Activated CD8-positive, alpha-beta T cell treated with anti-CD3 and anti-CD28 coated beads for 36 hours (primary cell): ENCODE measurements around the gene ZBTB7B. TPM values are rescaled to one million over a fixed set of nuclear protein-coding genes. Genes with fewer than 3 reads are reported as not detected.
"Not testable (repeated sequence)": the region's sequence is repeated elsewhere in the genome, so short reads cannot be mapped to it uniquely, and the experiment has no call there.

Source experiments
- ATAC-seq: fragments of 200-7000 bp; cut with Tn5 transposase; one replicate; pipeline ENCODE4 v1.10.0; 2021; ENCODE audit warnings: mild to moderate bottlenecking, moderate library complexity
- CTCF ChIA-PET: fragments of 350-600 bp; sonication (Branson Sonifier 250); formaldehyde crosslinking; loops from one replicate; lab custom pipeline; 2021; ENCODE audit warnings: antibody characterized with exemption; lab: Charles Lee
- POLR2A ChIA-PET: fragments of 350-600 bp; sonication (Branson Sonifier 250); formaldehyde crosslinking; loops from one replicate; lab custom pipeline; 2021; ENCODE audit warnings: antibody characterized with exemption; lab: Charles Lee
- DNase-seq: peaks from one replicate; pipeline ENCODE4 v3.0.0-alpha.2; 2020
- H3K27ac Mint-ChIP-seq: one replicate; pipeline ENCODE4 v1.8.0; 2021; ENCODE audit warnings: mild to moderate bottlenecking, mixed read lengths
- H3K27me3 Mint-ChIP-seq: one replicate; pipeline ENCODE4 v1.8.0; 2021; ENCODE audit warnings: mixed read lengths
- H3K36me3 Mint-ChIP-seq: one replicate; pipeline ENCODE4 v1.8.0; 2021; ENCODE audit warnings: low read depth, mixed read lengths
- H3K4me1 Mint-ChIP-seq: one replicate; pipeline ENCODE4 v1.8.0; 2021; ENCODE audit warnings: low read depth, mixed read lengths
- H3K4me3 Mint-ChIP-seq: one replicate; pipeline ENCODE4 v1.8.0; 2021; ENCODE audit warnings: mild to moderate bottlenecking, moderate library complexity, mixed read lengths
- H3K9me3 Mint-ChIP-seq: one replicate; pipeline ENCODE4 v1.8.0; 2021; ENCODE audit warnings: mixed read lengths
- intact Hi-C: fragments of 100-400 bp; cut with micrococcal nuclease; formaldehyde crosslinking; loops from one replicate; pipeline ENCODE4 v1.10.0; 2022
- total RNA-seq, 2 experiments: library from RNA; stranded (reverse); gene quantifications; one replicate each; pipeline ENCODE4 v1.2.3, GENCODE V29; 2021
- TF ChIP-seq, protein P1 (sequence below): fragments of 200-600 bp; IDR thresholded peaks from one replicate; pipeline ENCODE4 v1.8.0; 2022; ENCODE audit warnings: antibody characterized with exemption, mild to moderate bottlenecking

The ZBTB7B gene
- total RNA-seq, 2 experiments from 2014 or later = 26.3 to 26.5 TPM

DNA sequence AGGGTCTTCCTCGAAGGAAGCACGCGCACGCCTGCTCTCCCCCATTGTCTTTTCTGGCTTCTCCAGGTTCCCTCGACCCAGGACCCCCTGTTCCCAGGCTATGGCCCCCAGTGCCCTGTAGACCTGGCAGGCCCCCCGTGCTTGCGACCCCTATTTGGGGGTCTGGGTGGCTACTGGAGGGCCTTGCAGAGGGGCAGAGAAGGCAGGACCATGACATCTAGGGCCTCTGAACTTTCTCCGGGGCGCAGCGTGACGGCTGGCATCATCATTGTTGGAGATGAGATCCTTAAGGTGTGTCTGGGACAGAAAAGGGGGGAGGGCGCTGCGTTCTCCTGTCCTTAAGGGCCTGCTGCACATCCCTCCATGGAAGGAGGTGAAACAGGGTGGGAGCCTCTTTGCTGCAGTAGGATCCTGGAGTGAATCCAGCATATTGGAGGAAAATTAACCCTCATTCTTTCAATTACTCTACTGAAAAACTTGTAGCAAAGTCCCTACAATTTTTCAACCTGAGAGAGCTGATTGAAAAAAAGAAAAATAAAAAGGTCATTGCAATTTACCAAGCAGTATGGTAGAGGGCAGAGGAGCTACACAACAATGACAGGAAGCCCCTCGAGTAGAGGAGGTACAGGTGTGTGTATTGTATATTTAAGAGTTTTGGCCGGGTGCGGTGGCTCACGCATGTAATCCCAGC, 18.7 kb upstream of the ZBTB7B start:
- no peaks in the 10 kb centered on the region for H3K9me3 Mint-ChIP-seq
- ChIA-PET CTCF (interaction anchor here (0.6 to 13.2 kb wide), 18 partner anchors 8 to 424 kb away, joined by 3 to 108 read pairs (median 6); partner anchors contain the start of genes ADAM15, LENEP and PYGO2), POLR2A (interaction anchor here (0.6 to 4.8 kb wide), 15 partner anchors 11 to 563 kb away, joined by 3 to 85 read pairs (median 5); partner anchors contain the start of genes CKS1B, LENEP, PBXIP1 and PMVK)
- intact Hi-C loops = no loop called here
- no peak for DNase-seq
- H3K27me3 Mint-ChIP-seq = no peaks in the 10 kb centered on the region
- H3K4me1 Mint-ChIP-seq = peaks cover 18% of the 10 kb centered on the region
- TF ChIP-seq, protein P1, sequence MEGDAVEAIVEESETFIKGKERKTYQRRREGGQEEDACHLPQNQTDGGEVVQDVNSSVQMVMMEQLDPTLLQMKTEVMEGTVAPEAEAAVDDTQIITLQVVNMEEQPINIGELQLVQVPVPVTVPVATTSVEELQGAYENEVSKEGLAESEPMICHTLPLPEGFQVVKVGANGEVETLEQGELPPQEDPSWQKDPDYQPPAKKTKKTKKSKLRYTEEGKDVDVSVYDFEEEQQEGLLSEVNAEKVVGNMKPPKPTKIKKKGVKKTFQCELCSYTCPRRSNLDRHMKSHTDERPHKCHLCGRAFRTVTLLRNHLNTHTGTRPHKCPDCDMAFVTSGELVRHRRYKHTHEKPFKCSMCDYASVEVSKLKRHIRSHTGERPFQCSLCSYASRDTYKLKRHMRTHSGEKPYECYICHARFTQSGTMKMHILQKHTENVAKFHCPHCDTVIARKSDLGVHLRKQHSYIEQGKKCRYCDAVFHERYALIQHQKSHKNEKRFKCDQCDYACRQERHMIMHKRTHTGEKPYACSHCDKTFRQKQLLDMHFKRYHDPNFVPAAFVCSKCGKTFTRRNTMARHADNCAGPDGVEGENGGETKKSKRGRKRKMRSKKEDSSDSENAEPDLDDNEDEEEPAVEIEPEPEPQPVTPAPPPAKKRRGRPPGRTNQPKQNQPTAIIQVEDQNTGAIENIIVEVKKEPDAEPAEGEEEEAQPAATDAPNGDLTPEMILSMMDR = no peak
- H3K36me3 Mint-ChIP-seq = peaks cover 33% of the 10 kb centered on the region
- ATAC-seq = no peak
- no peak overlapping the region for H3K27ac Mint-ChIP-seq
- H3K4me3 Mint-ChIP-seq = no peak overlapping the region

DNA sequence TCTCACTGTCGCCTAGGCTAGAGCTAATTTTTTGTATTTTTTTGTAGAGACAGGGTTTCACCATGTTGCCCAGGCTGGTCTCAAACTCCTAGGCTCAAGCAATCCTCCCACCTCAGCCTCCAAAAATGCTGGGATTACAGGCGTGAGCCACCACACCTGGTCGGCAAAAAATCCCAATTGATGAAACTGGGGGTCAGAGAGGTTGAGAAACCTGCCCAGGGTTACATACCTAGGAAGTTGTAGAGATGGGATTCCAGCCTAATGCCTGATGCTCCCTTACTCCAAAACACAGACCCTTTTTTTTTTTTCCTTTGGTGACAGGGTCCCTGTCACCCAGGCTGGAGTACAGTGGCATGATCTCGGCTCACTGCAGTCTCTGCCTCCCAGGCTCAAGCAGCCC, 15.9 kb upstream of the ZBTB7B start:
- H3K27ac Mint-ChIP-seq = not testable (repeated sequence)

DNA sequence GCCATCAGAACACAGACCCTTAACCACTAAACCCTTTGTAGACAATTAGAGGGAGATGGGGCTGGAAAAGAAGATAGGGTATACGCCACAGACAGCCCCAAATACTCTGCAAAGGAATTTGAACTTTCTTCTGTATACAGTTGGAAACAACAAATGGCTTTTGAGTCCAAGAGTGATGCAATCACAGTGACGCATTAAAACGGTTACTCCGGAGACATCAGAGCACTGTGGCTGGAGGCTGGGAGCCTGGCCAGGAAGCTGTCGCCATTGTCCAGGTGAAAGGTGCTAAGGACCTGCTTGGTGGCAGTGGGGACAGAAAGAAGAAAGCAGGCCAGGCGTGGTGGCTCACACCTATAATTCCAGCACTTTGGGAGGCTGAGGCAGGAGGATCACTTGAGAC, 15.3 kb upstream of the ZBTB7B start:
- H3K36me3 Mint-ChIP-seq = peaks cover 27% of the 10 kb centered on the region
- no peaks in the 10 kb centered on the region for H3K9me3 Mint-ChIP-seq
- intact Hi-C loops = no loop called here
- H3K4me3 Mint-ChIP-seq = no peak overlapping the region
- CTCF ChIA-PET = interaction anchor here (1.2 to 13.2 kb wide), 6 partner anchors 11 to 74 kb away, joined by 3 to 108 read pairs (median 6); partner anchors contain the start of gene PYGO2
- DNase-seq (no peak), ATAC-seq (no peak)
- TF ChIP-seq, protein P1 = no peak
- no peaks in the 10 kb centered on the region for H3K27me3 Mint-ChIP-seq
- peaks cover 19% of the 10 kb centered on the region for H3K4me1 Mint-ChIP-seq
- H3K27ac Mint-ChIP-seq = no peak overlapping the region
- POLR2A ChIA-PET = interaction anchor here (0.7 to 2.3 kb wide), 5 partner anchors 8 to 61 kb away, joined by 3 to 9 read pairs (median 4); partner anchors contain the start of gene CKS1B

More for the DNA sequence above, 15.9 kb upstream of the ZBTB7B start:
- POLR2A ChIA-PET = interaction anchor here (2.0 to 2.3 kb wide), 2 partner anchors 12 to 13 kb away, joined by 8 to 9 read pairs; partner anchors contain the start of gene CKS1B
- ATAC-seq, H3K4me3 Mint-ChIP-seq, H3K27me3 Mint-ChIP-seq, DNase-seq, H3K9me3 Mint-ChIP-seq, intact Hi-C loops: not testable (repeated sequence)
- Mint-ChIP-seq H3K36me3 (peaks cover 28% of the 10 kb centered on the region), H3K4me1 (peaks cover 19% of the 10 kb centered on the region)
- CTCF ChIA-PET = interaction anchor here (2.1 to 13.2 kb wide), 3 partner anchors 11 to 30 kb away, joined by 7 to 108 read pairs (median 16); partner anchors contain the start of gene PYGO2

DNA sequence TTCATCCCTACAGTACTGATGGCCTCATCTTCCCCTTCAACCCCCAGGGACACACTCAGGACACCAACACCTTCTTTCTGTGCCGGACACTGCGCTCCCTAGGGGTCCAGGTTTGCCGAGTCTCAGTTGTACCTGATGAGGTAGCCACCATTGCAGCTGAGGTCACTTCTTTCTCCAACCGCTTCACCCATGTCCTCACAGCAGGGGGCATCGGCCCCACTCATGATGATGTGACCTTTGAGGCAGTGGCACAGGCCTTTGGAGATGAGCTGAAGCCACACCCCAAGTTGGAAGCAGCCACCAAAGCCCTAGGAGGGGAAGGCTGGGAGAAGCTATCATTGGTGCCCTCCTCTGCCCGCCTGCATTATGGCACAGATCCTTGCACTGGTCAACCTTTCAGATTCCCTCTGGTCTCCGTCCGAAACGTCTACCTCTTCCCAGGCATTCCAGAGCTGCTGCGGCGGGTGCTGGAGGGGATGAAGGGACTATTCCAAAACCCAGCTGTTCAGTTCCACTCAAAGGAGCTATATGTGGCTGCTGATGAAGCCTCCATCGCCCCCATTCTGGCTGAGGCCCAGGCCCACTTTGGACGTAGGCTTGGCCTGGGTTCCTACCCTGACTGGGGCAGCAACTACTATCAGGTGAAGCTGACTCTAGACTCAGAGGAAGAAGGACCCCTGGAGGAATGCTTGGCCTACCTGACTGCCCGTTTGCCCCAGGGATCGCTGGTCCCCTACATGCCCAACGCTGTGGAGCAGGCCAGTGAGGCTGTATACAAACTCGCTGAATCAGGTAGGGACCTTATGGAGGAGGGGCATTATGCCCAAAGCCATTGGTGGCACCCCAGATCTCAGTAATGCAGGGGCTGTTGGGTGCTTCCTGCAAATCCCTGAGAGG, 14.3 kb upstream of the ZBTB7B start:
- Mint-ChIP-seq H3K4me3 (no peak overlapping the region), H3K36me3 (peaks cover 25% of the 10 kb centered on the region), H3K27me3 (no peaks in the 10 kb centered on the region), H3K9me3 (no peaks in the 10 kb centered on the region), H3K27ac (no peak overlapping the region), H3K4me1 (peaks cover 19% of the 10 kb centered on the region)
- intact Hi-C loops = no loop called here
- no peak for DNase-seq
- CTCF ChIA-PET = interaction anchor here (1.2 to 13.2 kb wide), 6 partner anchors 10 to 73 kb away, joined by 3 to 108 read pairs (median 6); partner anchors contain the start of gene PYGO2
- TF ChIP-seq, protein P1 = no peak
- ATAC-seq = no peak
- POLR2A ChIA-PET = interaction anchor here (0.7 to 2.3 kb wide), 5 partner anchors 8 to 60 kb away, joined by 3 to 9 read pairs (median 4); partner anchors contain the start of gene CKS1B
